ENCODE data around the gene MBTPS1. TPM values are rescaled to one million over a fixed set of nuclear protein-coding genes. Genes with fewer than 3 reads are reported as not detected.

MBTPS1 gene
- total and polyA plus RNA-seq, 10 of the 15 experiments (the other 5 are each of a cell fraction or from before 2014, with no cell fraction given): 1.3 to 43.9 (median 35.2) TPM

- Histone ChIP-seq H3K27me3 (replicated peaks in 1 of 2; ENCODE audit: control insufficient read depth in 2 of 2, insufficient read depth in 2 of 2, low read length in 1 of 2) (no peaks in the 10 kb centered on the region), H3K36me3 (ENCODE audit: control insufficient read depth in 2 of 2, insufficient read depth in 2 of 2, low read length in 1 of 2) (peaks cover 12 to 20% of the 10 kb centered on the region in 2 experiments), H3K27ac (ENCODE audit: control insufficient read depth, insufficient read depth) (no peak overlapping the region), H3K9ac (ENCODE audit: control insufficient read depth, insufficient read depth, low read length) (no peak overlapping the region), H2AFZ (ENCODE audit: control insufficient read depth, low read depth, low read length) (no peak overlapping the region), H4K20me1 (ENCODE audit: control insufficient read depth, insufficient read depth) (no peaks in the 10 kb centered on the region), H3K4me1 (ENCODE audit: control insufficient read depth, insufficient read depth, low read length) (no peaks in the 10 kb centered on the region), H3K4me3 (no peak overlapping the region), H3K9me3 (replicated peaks; ENCODE audit: control insufficient read depth, insufficient read depth, low read length) (no peaks in the 10 kb centered on the region), H3K79me2 (ENCODE audit: control insufficient read depth, insufficient read depth, low read length) (no peaks in the 10 kb centered on the region), H3K4me2 (ENCODE audit: control insufficient read depth, insufficient read depth) (no peak overlapping the region)
- SMC1A ChIA-PET (ENCODE audit: uncharacterized antibody, unreplicated experiment): no interaction called here
- no peak for ATAC-seq
- no peak for FAIRE-seq
- RAD21 ChIA-PET (ENCODE audit: unreplicated experiment): no interaction called here
- POLR2A ChIA-PET: no interaction called here
- CTCF ChIA-PET: no interaction called here
- WGBS (ENCODE audit: insufficient coverage, insufficient replicate concordance, low lambda C conversion rate, missing lambda C conversion rate): 92% methylated on average over 13 of the region's 13 CpGs
- no TSS peak for BruUV-seq (replicated peaks)
- intact Hi-C loops (cut with micrococcal nuclease; ENCODE audit: unreplicated experiment): no loop called here
- DNase-seq (ENCODE audit: low read depth, low spot score): no peak
- no peak for TF ChIP-seq NBN (IDR thresholded peaks at IDR 0.05)
- no peak for TF ChIP-seq STAT1 (conservative IDR thresholded peaks at IDR 0.05)
- TF ChIP-seq MEF2B (IDR thresholded peaks at IDR 0.05; ENCODE audit: partially characterized antibody, poor library complexity, severe bottlenecking): no peak
- TF ChIP-seq FOS (IDR thresholded peaks at IDR 0.05; ENCODE audit: borderline replicate concordance, extremely low read depth, insufficient read length): no peak
- TF ChIP-seq GABPA (IDR thresholded peaks at IDR 0.05; ENCODE audit: low read depth): no peak
- TF ChIP-seq ZNF384 (IDR thresholded peaks at IDR 0.05; ENCODE audit: borderline replicate concordance, low read depth, low read length): no peak
- no peak for TF ChIP-seq IRF4 (IDR thresholded peaks at IDR 0.05; ENCODE audit: low read depth, low read length)
- TF ChIP-seq ATF7 (IDR thresholded peaks at IDR 0.05; ENCODE audit: low read depth): no peak
- TF ChIP-seq CBX3 (IDR thresholded peaks at IDR 0.05; ENCODE audit: borderline replicate concordance, low read depth): no peak
- TF ChIP-seq FOXM1 (IDR thresholded peaks at IDR 0.05; ENCODE audit: low read depth, low read length): no peak
- no peak for TF ChIP-seq ZNF24 (IDR thresholded peaks at IDR 0.05)
- no peak for TF ChIP-seq PBX3 (IDR thresholded peaks at IDR 0.05; ENCODE audit: insufficient replicate concordance, low read depth, low read length)
- no peak for TF ChIP-seq ATF3 (IDR thresholded peaks at IDR 0.05; ENCODE audit: borderline replicate concordance, extremely low read depth, low read depth, low read length)
- no peak for TF ChIP-seq PAX8 (IDR thresholded peaks at IDR 0.05)
- no peak for TF ChIP-seq JUND (IDR thresholded peaks at IDR 0.05; ENCODE audit: low read depth, low read length)
- TF ChIP-seq SP1 (IDR thresholded peaks at IDR 0.05; ENCODE audit: low read depth, low read length): no peak
- TF ChIP-seq CEBPZ (IDR thresholded peaks at IDR 0.05; ENCODE audit: low read depth, low read length): no peak
- in situ Hi-C loops (cut with MboI): no loop called here
These were observed 63.5 kb downstream of the MBTPS1 start for GRCh38 chr16:84053237-84053636.

Measured in GM12878 (cell line).